Ascending aorta (tissue), 2 donors: ENCODE results near the gene MFRP. TPM values are rescaled to one million over a fixed set of nuclear protein-coding genes. Genes with fewer than 3 reads are reported as not detected.

ENCODE experiments used
- DNase-seq, 2 donors: peaks; one replicate each; pipeline ENCODE4 v3.0.0-alpha.2; 2019; ENCODE audit warnings: low spot score in 2 of 2
- H3K27ac ChIP-seq, 2 donors: fragments of 200-600 bp; sonication (generic); one replicate each; pipeline ENCODE4 v1.5.1; 2016 to 2017; ENCODE audit warnings: mild to moderate bottlenecking in 1 of 2
- H3K27me3 ChIP-seq: fragments of 200-600 bp; sonication (generic); one replicate; pipeline ENCODE4 v1.5.1; 2017
- H3K36me3 ChIP-seq, 2 donors: fragments of 200-600 bp; sonication (generic); one replicate each; pipeline ENCODE4 v1.5.1; 2016
- H3K4me1 ChIP-seq, 2 donors: fragments of 200-600 bp; sonication (generic); one replicate each; pipeline ENCODE4 v1.5.1; 2016 to 2017; ENCODE audit warnings: mild to moderate bottlenecking in 1 of 2
- H3K4me3 ChIP-seq, 2 donors: fragments of 200-600 bp; sonication (generic); one replicate each; pipeline ENCODE4 v1.5.1; 2016 to 2017; ENCODE audit warnings: mild to moderate bottlenecking in 1 of 2
- H3K9me3 ChIP-seq, 2 donors: fragments of 200-600 bp; sonication (generic); one replicate each; pipeline ENCODE4 v1.5.1; 2016
- CTCF ChIP-seq, 3 experiments: fragments of 200-600 bp in 2 of 3; fragments of 450-650 bp in 1 of 3; sonication (generic) in 2 of 3; IDR thresholded peaks; one replicate each; pipeline ENCODE4 v1.5.1; 2016 to 2019; ENCODE audit warnings: antibody characterized with exemption in 3 of 3, mild to moderate bottlenecking in 1 of 3, moderate library complexity in 1 of 3
- intact Hi-C: fragments of 100-400 bp; cut with DNase I; formaldehyde crosslinking; loops from one replicate; pipeline ENCODE4 v1.15.1; 2023
- total RNA-seq: library from RNA; depleted of rRNA; stranded (reverse); fragments of >200 nt; gene quantifications from one replicate; pipeline ENCODE4 v1.1.0, GENCODE V29; 2016

MFRP gene
- total RNA-seq, 1 donor from 2014 or later, result not detected

GRCh38 chr11:119320776-119321524 is 25.6 kb downstream of the MFRP start:
- Histone ChIP-seq H3K4me3 (peak overlapping the region; percentile 50 to 64), H3K27me3 (no peaks in the 10 kb centered on the region), H3K27ac (peak overlapping the region; percentile 98 to 99), H3K36me3 (no peaks in the 10 kb centered on the region), H3K4me1 (peaks cover 16 to 43% of the 10 kb centered on the region in 2 donors), H3K9me3 (no peaks in the 10 kb centered on the region)
- peak in 1 of 2 donors; percentile 87 for DNase-seq
- TF ChIP-seq CTCF (IDR thresholded peaks at IDR 0.05), result no peak
- intact Hi-C loops, result loop anchor here (2.0 kb wide), 2 partner anchors 18 to 60 kb away; partner anchors contain the start of gene USP2

DNA sequence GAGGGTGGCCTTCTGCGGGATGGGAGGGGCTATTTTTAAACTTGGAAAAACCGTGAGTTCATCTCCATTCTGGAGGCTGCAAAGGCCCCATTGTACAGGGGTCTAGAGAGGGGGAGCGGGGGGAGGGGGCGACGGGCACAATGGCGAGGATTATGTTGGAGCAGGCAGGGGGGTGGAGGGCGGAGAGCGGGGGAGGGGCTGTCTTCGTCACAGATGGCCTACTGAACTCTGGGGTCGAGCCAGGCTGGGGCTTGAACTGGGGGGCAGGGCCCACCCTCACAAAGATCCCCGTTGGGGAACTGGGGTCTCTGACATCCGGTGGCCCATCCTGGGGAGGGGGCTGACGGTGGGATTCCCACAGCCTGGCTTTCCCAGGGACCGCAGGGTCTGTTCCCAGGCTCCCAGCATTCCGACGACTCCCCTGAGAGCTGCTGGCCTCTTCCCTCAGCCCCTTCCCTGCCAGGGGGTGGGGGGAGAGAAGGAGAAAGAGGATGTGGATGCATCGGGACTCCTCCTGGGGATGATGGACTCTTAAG is 26.2 kb downstream of the MFRP start:
- TF ChIP-seq CTCF (IDR thresholded peaks at IDR 0.05), result no peak
- H3K27me3 ChIP-seq, result no peaks in the 10 kb centered on the region
- H3K36me3 ChIP-seq, result no peaks in the 10 kb centered on the region
- H3K4me1 ChIP-seq, result peaks cover 16 to 43% of the 10 kb centered on the region in 2 donors
- H3K9me3 ChIP-seq, result no peaks in the 10 kb centered on the region
- H3K27ac ChIP-seq, result peak overlapping the region; percentile 98 to 99
- H3K4me3 ChIP-seq, result peak overlapping the region; percentile 50 to 64
- intact Hi-C loops, result loop anchor here (2.0 kb wide), 2 partner anchors 18 to 60 kb away; partner anchors contain the start of gene USP2
- DNase-seq, result peak in 1 of 2 donors; percentile 78

- Histone ChIP-seq H3K4me1 (peaks cover 18 to 47% of the 10 kb centered on the region in 2 donors), H3K27me3 (no peaks in the 10 kb centered on the region), H3K36me3 (peaks cover 1 to 5% of the 10 kb centered on the region in 2 donors), H3K4me3 (peak overlapping the region in 1 of 2 donors; percentile 92), H3K27ac (peak overlapping the region; percentile 98 to 99), H3K9me3 (no peaks in the 10 kb centered on the region)
- intact Hi-C loops, result loop anchor here (2.0 to 5.0 kb wide), 5 partner anchors 19 to 697 kb away; partner anchors contain the start of genes BCL9L, DPAGT1 and USP2
- TF ChIP-seq CTCF (IDR thresholded peaks at IDR 0.05), result no peak
- DNase-seq, result peak in 1 of 2 donors; percentile 62
Observed at GRCh38 chr11:119319700-119320239, 26.7 kb downstream of the MFRP start.

- Histone ChIP-seq H3K9me3 (no peaks in the 10 kb centered on the region), H3K36me3 (peaks cover 7 to 11% of the 10 kb centered on the region in 2 donors), H3K27me3 (no peaks in the 10 kb centered on the region), H3K4me1 (peaks cover 20 to 53% of the 10 kb centered on the region in 2 donors), H3K4me3 (peak overlapping the region in 1 of 2 donors; percentile 92), H3K27ac (peak overlapping the region; percentile 98 to 99)
- TF ChIP-seq CTCF (IDR thresholded peaks at IDR 0.05), result no peak
- no peak for DNase-seq
- intact Hi-C loops, result loop anchor here (5.0 kb wide), 3 partner anchors 217 to 697 kb away; partner anchors contain the start of genes BCL9L and DPAGT1
Observed at GRCh38 chr11:119319136-119319699, 27.3 kb downstream of the MFRP start.
